ENCODE measurements around the gene NCK2.

DNA sequence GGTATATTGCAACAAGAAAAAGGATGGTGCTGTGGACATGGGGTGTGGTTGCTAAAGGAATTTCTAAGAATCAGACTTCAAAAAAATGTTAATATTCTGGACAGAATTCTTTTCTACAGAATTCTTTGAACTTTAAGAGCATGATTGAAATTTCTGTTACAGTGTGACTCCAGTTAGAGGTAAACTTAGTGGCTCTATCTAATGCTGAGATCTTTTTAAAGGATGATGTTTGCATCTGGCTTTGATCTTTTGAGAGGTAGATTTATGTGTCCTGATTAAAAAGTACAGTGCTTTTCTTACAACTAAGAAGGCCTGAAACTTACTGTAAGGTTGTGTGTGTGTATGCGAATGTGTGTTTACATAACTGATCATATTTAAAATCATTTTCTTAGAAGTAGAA is 25.4 kb downstream of the NCK2 start:
- TF ChIP-seq, protein P1, sequence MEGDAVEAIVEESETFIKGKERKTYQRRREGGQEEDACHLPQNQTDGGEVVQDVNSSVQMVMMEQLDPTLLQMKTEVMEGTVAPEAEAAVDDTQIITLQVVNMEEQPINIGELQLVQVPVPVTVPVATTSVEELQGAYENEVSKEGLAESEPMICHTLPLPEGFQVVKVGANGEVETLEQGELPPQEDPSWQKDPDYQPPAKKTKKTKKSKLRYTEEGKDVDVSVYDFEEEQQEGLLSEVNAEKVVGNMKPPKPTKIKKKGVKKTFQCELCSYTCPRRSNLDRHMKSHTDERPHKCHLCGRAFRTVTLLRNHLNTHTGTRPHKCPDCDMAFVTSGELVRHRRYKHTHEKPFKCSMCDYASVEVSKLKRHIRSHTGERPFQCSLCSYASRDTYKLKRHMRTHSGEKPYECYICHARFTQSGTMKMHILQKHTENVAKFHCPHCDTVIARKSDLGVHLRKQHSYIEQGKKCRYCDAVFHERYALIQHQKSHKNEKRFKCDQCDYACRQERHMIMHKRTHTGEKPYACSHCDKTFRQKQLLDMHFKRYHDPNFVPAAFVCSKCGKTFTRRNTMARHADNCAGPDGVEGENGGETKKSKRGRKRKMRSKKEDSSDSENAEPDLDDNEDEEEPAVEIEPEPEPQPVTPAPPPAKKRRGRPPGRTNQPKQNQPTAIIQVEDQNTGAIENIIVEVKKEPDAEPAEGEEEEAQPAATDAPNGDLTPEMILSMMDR (IDR thresholded peaks at IDR 0.05 in 2 of 3, conservative IDR thresholded peaks at IDR 0.05 in 1 of 3; ENCODE audit: control insufficient read depth in 2 of 3, extremely low read depth in 1 of 3, insufficient read depth in 1 of 3, low read depth in 3 of 3, low read length in 3 of 3): no peak
- TF ChIP-seq WRNIP1 (IDR thresholded peaks at IDR 0.05; ENCODE audit: borderline replicate concordance, low read depth, low read length): no peak
- no peak for TF ChIP-seq YBX1 (IDR thresholded peaks at IDR 0.05)
- TF ChIP-seq, protein P2, sequence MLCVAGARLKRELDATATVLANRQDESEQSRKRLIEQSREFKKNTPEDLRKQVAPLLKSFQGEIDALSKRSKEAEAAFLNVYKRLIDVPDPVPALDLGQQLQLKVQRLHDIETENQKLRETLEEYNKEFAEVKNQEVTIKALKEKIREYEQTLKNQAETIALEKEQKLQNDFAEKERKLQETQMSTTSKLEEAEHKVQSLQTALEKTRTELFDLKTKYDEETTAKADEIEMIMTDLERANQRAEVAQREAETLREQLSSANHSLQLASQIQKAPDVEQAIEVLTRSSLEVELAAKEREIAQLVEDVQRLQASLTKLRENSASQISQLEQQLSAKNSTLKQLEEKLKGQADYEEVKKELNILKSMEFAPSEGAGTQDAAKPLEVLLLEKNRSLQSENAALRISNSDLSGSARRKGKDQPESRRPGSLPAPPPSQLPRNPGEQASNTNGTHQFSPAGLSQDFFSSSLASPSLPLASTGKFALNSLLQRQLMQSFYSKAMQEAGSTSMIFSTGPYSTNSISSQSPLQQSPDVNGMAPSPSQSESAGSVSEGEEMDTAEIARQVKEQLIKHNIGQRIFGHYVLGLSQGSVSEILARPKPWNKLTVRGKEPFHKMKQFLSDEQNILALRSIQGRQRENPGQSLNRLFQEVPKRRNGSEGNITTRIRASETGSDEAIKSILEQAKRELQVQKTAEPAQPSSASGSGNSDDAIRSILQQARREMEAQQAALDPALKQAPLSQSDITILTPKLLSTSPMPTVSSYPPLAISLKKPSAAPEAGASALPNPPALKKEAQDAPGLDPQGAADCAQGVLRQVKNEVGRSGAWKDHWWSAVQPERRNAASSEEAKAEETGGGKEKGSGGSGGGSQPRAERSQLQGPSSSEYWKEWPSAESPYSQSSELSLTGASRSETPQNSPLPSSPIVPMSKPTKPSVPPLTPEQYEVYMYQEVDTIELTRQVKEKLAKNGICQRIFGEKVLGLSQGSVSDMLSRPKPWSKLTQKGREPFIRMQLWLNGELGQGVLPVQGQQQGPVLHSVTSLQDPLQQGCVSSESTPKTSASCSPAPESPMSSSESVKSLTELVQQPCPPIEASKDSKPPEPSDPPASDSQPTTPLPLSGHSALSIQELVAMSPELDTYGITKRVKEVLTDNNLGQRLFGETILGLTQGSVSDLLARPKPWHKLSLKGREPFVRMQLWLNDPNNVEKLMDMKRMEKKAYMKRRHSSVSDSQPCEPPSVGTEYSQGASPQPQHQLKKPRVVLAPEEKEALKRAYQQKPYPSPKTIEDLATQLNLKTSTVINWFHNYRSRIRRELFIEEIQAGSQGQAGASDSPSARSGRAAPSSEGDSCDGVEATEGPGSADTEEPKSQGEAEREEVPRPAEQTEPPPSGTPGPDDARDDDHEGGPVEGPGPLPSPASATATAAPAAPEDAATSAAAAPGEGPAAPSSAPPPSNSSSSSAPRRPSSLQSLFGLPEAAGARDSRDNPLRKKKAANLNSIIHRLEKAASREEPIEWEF (IDR thresholded peaks at IDR 0.05; ENCODE audit: insufficient replicate concordance, low read depth, low read length): no peak
- no peak for TF ChIP-seq IKZF2 (IDR thresholded peaks at IDR 0.05)
- TF ChIP-seq CREB1 (IDR thresholded peaks at IDR 0.05; ENCODE audit: low read depth): no peak
- no peak for TF ChIP-seq TAF1 (IDR thresholded peaks at IDR 0.05; ENCODE audit: borderline replicate concordance, low read depth, low read length)
- no peak for TF ChIP-seq SUZ12 (IDR thresholded peaks at IDR 0.05; ENCODE audit: unreplicated experiment)
- no peak for TF ChIP-seq SP1 (IDR thresholded peaks at IDR 0.05; ENCODE audit: low read depth, low read length)

All from GM12878 (cell line).